Activated T-helper 17 cell treated with anti-CD3 and anti-CD28 coated beads, Interleukin-2, amount 50 U/mL, for 72 hours (primary cell): ENCODE results near the gene SNX32. TPM values are rescaled to one million over a fixed set of nuclear protein-coding genes. Genes with fewer than 3 reads are reported as not detected.
A peak's percentile ranks its signal among the peaks of the same experiment; 100 is the strongest.

Source experiments
- ATAC-seq: fragments of 150-1000 bp; cut with Tn5 transposase; replicated peaks from 2 replicates; pipeline ENCODE4 v1.10.0; 2021; ENCODE audit warnings: mild to moderate bottlenecking, moderate library complexity
- H3K27ac Mint-ChIP-seq: one replicate; pipeline ENCODE4 v1.8.0; 2022; ENCODE audit warnings: mixed read lengths
- H3K27me3 Mint-ChIP-seq: one replicate; pipeline ENCODE4 v1.8.0; 2022; ENCODE audit warnings: mixed read lengths
- H3K36me3 Mint-ChIP-seq: one replicate; pipeline ENCODE4 v1.8.0; 2022; ENCODE audit warnings: low read depth, mild to moderate bottlenecking, mixed read lengths
- H3K4me1 Mint-ChIP-seq: one replicate; pipeline ENCODE4 v1.8.0; 2022; ENCODE audit warnings: mixed read lengths
- H3K4me3 Mint-ChIP-seq: one replicate; pipeline ENCODE4 v1.8.0; 2022; ENCODE audit warnings: mild to moderate bottlenecking, mixed read lengths
- H3K9me3 Mint-ChIP-seq: one replicate; pipeline ENCODE4 v1.8.0; 2022; ENCODE audit warnings: mixed read lengths
- total RNA-seq, 2 donors: library from RNA; stranded (reverse); gene quantifications; one replicate each; pipeline ENCODE4 v1.2.3, GENCODE V29; 2022

SNX32 gene
- total RNA-seq, 2 donors from 2014 or later, result 1.6 to 6.6 TPM

GRCh38 chr11:65896034-65896999, 62.6 kb downstream of the SNX32 start:
- peak overlapping the region; percentile 88 for H3K4me3 Mint-ChIP-seq
- peaks cover 77% of the 10 kb centered on the region for H3K36me3 Mint-ChIP-seq
- peak overlapping the region; percentile 74 for H3K27ac Mint-ChIP-seq
- peak; percentile 14 for ATAC-seq
- H3K27me3 Mint-ChIP-seq, result no peaks in the 10 kb centered on the region
- no peaks in the 10 kb centered on the region for H3K9me3 Mint-ChIP-seq
- H3K4me1 Mint-ChIP-seq, result peaks cover 27% of the 10 kb centered on the region

DNA sequence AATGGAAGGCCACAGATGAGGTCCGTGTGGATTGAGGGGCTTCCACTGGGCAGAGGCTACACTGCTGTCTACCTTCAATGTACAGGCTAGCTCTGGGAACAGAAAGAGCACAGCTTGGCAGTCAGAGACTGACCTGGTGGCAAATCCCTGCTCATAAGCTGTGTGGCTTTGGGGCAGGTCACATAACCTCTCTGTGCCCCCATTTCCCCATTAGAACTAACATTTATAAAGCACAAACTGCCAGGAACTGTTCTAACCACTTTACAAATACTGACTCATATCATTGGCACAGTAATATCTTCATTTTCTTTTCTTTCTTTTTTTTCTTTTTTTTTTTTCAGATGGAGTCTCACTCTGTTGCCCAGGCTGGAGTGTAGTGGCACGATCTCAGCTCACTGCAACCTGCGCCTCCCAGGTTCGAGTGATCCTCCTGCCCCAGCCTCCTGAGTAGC, 63.3 kb downstream of the SNX32 start:
- Mint-ChIP-seq H3K27ac (peak overlapping the region; percentile 74), H3K27me3 (no peaks in the 10 kb centered on the region), H3K36me3 (peaks cover 70% of the 10 kb centered on the region), H3K4me3 (peak overlapping the region; percentile 88), H3K9me3 (no peaks in the 10 kb centered on the region), H3K4me1 (peaks cover 27% of the 10 kb centered on the region)
- no peak for ATAC-seq

- Mint-ChIP-seq H3K36me3 (peaks cover 52% of the 10 kb centered on the region), H3K27me3 (no peaks in the 10 kb centered on the region), H3K9me3 (no peaks in the 10 kb centered on the region), H3K27ac (peak overlapping the region; percentile 91), H3K4me1 (peaks cover 19% of the 10 kb centered on the region), H3K4me3 (peak overlapping the region; percentile 88)
- no peak for ATAC-seq
Observed at GRCh38 chr11:65898656-65899355, 65.0 kb downstream of the SNX32 start.

DNA sequence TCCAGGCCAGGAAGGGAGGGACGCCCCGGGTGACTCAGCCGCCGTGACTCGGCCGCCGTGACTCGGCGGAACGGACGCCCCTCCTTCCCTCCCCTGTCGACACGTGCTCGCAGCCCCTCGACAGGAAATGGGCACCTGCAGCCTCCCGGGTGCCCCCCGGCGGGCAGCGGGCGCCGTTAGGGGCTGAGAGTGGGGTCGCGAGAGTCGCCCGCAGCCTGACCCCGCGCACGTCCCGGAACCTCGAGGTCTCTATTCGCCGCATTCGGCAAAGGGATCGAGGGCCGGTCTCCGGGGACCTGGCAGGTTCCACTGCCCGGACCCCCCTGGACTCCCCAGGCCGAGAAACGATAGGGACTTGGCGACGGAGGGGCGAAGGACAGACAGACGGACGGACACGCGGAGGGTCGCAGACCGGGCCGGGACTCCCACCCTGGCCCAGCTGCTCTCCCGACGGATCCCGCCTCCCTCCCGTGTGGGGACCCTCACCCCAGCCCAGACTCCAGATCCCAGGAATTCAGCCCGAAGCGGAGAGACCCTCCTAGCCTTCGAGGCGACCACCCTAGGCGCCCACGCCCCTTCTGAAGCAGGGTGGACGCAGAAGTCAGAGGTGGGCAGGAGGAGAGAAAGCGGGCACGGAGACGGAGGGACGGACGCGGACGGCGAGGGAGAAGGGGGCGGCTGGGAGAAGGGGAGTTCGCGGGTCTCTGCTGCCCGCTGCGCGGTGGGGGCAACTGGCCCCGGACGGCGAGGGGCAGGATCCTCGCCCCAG, 65.8 kb downstream of the SNX32 start:
- H3K27ac Mint-ChIP-seq, result peak overlapping the region; percentile 91
- no peaks in the 10 kb centered on the region for H3K9me3 Mint-ChIP-seq
- H3K4me3 Mint-ChIP-seq, result peak overlapping the region; percentile 88
- ATAC-seq, result peak; percentile 37
- no peaks in the 10 kb centered on the region for H3K27me3 Mint-ChIP-seq
- H3K36me3 Mint-ChIP-seq, result peaks cover 45% of the 10 kb centered on the region
- peaks cover 14% of the 10 kb centered on the region for H3K4me1 Mint-ChIP-seq

DNA sequence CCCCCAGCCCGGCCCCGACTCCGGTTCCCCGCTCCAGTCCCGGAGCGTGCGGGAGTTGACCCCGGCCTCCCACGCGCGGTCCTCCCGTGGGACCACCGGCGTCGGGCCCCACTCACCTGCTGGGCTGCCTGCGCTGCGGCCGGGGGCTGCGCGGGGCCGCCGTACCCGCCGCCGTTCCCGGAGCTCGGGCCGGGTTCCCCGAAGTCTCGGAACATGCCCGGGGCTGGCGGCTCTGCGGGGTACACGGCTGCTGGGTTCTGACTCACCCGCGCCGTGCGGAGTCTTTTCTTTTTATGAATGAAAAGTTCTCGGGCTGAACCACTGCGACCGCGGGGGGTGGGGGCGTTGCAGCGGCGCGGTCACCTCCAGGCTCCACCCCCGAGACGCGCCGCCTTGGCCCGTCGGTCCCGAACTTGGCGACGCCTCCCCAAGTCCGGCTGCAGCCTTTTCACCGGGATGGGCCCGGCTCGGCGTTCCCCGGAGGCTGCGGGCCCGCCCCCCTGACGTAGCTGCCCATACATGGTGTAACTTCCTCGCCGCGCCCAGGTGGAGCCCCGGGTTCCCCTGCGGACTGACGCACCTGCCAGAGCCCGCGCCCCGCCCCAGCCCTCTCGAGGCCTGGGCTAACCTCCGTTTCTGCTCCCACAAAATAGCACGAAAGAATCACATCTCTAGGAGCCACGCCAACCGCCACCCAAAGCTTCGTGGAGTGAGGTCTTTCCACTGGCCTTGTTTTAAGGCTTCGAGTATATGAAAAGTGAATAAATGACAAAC, 66.5 kb downstream of the SNX32 start, which contains the start of gene FOSL1:
Gene FOSL1, minus strand, starts transcription at position 264 of the 774 bp plus-strand sequence. Its CDS starts 49 bp downstream, at position 215.
- peak; percentile 85 for ATAC-seq

GRCh38 chr11:65900899-65901180, 67.1 kb downstream of the SNX32 start:
- Mint-ChIP-seq H3K36me3 (peaks cover 34% of the 10 kb centered on the region), H3K9me3 (no peaks in the 10 kb centered on the region), H3K4me1 (peaks cover 6% of the 10 kb centered on the region), H3K27me3 (no peaks in the 10 kb centered on the region), H3K4me3 (peak overlapping the region; percentile 88), H3K27ac (peak overlapping the region; percentile 30)
- no peak for ATAC-seq

More for the DNA sequence above, 66.5 kb downstream of the SNX32 start, which contains the start of gene FOSL1:
- H3K27ac Mint-ChIP-seq, result peak within 1 kb of the TSS; percentile 91
- H3K27me3 Mint-ChIP-seq, result no peaks in the 10 kb centered on the region
- peaks cover 39% of the 10 kb centered on the region for H3K36me3 Mint-ChIP-seq
- peak within 1 kb of the TSS; percentile 88 for H3K4me3 Mint-ChIP-seq
- peaks cover 11% of the 10 kb centered on the region for H3K4me1 Mint-ChIP-seq
- no peaks in the 10 kb centered on the region for H3K9me3 Mint-ChIP-seq

DNA sequence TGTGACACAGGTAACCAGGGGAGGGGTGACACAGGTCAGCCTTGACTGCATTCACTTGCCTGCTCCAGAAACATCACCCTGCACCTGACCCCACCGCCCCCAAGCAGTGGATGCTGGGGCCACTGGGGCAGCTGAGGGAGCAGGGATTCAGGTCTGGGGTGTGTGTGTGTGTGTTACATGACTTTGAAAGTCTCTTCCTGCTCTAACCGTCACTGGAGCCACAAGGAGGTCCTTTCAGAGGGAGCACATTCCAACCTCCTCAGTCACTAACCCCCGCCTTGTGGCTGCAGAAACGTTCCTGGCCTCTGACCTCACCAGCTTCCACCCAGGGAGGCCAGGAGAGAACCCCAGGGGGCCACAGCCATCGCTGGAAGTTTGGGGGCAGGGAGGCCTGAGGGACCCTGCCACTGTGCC, 69.3 kb downstream of the SNX32 start:
- H3K27ac Mint-ChIP-seq, result no peak overlapping the region
- no peaks in the 10 kb centered on the region for H3K9me3 Mint-ChIP-seq
- no peak overlapping the region for H3K4me3 Mint-ChIP-seq
- no peak for ATAC-seq
- H3K4me1 Mint-ChIP-seq, result no peaks in the 10 kb centered on the region
- H3K36me3 Mint-ChIP-seq, result peaks cover 11% of the 10 kb centered on the region
- no peaks in the 10 kb centered on the region for H3K27me3 Mint-ChIP-seq

Other genes starting within 250 kb of the SNX32 start
- under 1 TPM; 0.52 to 0.79 TPM for gene KCNK7, start 238.2 kb upstream of the SNX32 start, total RNA-seq
- 10 to 100 TPM; 64.9 to 83.2 TPM for gene MAP3K11, start 219.7 kb upstream of the SNX32 start, total RNA-seq
- gene PCNX3, start 218.2 kb upstream of the SNX32 start, total RNA-seq, result 10 to 100 TPM; 20.8 to 39.1 TPM
- gene SIPA1, start 195.9 kb upstream of the SNX32 start, total RNA-seq, result 100 to 1,000 TPM; 135 to 144 TPM
- gene RELA, start 171.0 kb upstream of the SNX32 start, total RNA-seq, result 100 to 1,000 TPM in 1 of 2 donors, 10 to 100 TPM in 1; 82.5 to 150 TPM
- gene KAT5, start 121.7 kb upstream of the SNX32 start, total RNA-seq, result 10 to 100 TPM; 75.6 to 88.8 TPM
- 10 to 100 TPM; 57.4 to 92.9 TPM for gene RNASEH2C, start 113.2 kb upstream of the SNX32 start, total RNA-seq
- 10 to 100 TPM; 17.2 to 21.9 TPM for gene AP5B1, start 53.0 kb upstream of the SNX32 start, total RNA-seq
- under 1 TPM in 1 of 2 donors, not detected in 1; 0.98 TPM for gene OVOL1, start 46.9 kb upstream of the SNX32 start, total RNA-seq
- gene CFL1, start 24.2 kb downstream of the SNX32 start, total RNA-seq, result 1,000 to 10,000 TPM in 1 of 2 donors, 100 to 1,000 TPM in 1; 682 to 1,566 TPM
- 10 to 100 TPM; 65.2 to 77.2 TPM for gene MUS81, start 26.5 kb downstream of the SNX32 start, total RNA-seq
- gene EFEMP2, start 38.8 kb downstream of the SNX32 start, total RNA-seq, result 10 to 100 TPM; 11.5 to 76.3 TPM
- 10 to 100 TPM in 1 of 2 donors, 1 to 10 TPM in 1; 5.4 to 23.6 TPM for gene CTSW, start 45.9 kb downstream of the SNX32 start, total RNA-seq
- gene FIBP, start 54.5 kb downstream of the SNX32 start, total RNA-seq, result 100 to 1,000 TPM in 1 of 2 donors, 10 to 100 TPM in 1; 75.8 to 102 TPM
- gene CCDC85B, start 56.7 kb downstream of the SNX32 start, total RNA-seq, result 10 to 100 TPM; 21.0 to 37.2 TPM
- 10 to 100 TPM; 18.7 to 24.8 TPM for gene FOSL1, start 66.4 kb downstream of the SNX32 start, total RNA-seq
- gene C11orf68, start 85.1 kb downstream of the SNX32 start, total RNA-seq, result 10 to 100 TPM; 20.9 to 30.1 TPM
- 10 to 100 TPM; 85.3 to 94.5 TPM for gene DRAP1, start 85.5 kb downstream of the SNX32 start, total RNA-seq
- gene TSGA10IP, start 111.5 kb downstream of the SNX32 start, total RNA-seq, result not detected
- 10 to 100 TPM; 44.7 to 51.3 TPM for gene SART1, start 127.8 kb downstream of the SNX32 start, total RNA-seq
- 10 to 100 TPM; 47.6 to 66.3 TPM for gene EIF1AD, start 168.2 kb downstream of the SNX32 start, total RNA-seq
- 100 to 1,000 TPM; 158 to 245 TPM for gene BANF1, start 168.5 kb downstream of the SNX32 start, total RNA-seq
- under 1 TPM in 1 of 2 donors, not detected in 1; 0.37 TPM for gene CST6, start 178.0 kb downstream of the SNX32 start, total RNA-seq
- 1 to 10 TPM in 1 of 2 donors, not detected in 1; 2.1 TPM for gene CATSPER1, start 192.5 kb downstream of the SNX32 start, total RNA-seq
- gene GAL3ST3, start 215.2 kb downstream of the SNX32 start, total RNA-seq, result under 1 TPM in 1 of 2 donors, not detected in 1; 0.45 TPM
- 100 to 1,000 TPM; 201 to 237 TPM for gene SF3B2, start 218.4 kb downstream of the SNX32 start, total RNA-seq
- 100 to 1,000 TPM in 1 of 2 donors, 10 to 100 TPM in 1; 84.5 to 105 TPM for gene PACS1, start 236.3 kb downstream of the SNX32 start, total RNA-seq